Measurements from ENCODE around the gene MVB12A. TPM values are rescaled to one million over a fixed set of nuclear protein-coding genes. Genes with fewer than 3 reads are reported as not detected.

MVB12A gene
- total RNA-seq, 2 experiments from 2014 or later, result 26.4 to 27.4 TPM

DNA sequence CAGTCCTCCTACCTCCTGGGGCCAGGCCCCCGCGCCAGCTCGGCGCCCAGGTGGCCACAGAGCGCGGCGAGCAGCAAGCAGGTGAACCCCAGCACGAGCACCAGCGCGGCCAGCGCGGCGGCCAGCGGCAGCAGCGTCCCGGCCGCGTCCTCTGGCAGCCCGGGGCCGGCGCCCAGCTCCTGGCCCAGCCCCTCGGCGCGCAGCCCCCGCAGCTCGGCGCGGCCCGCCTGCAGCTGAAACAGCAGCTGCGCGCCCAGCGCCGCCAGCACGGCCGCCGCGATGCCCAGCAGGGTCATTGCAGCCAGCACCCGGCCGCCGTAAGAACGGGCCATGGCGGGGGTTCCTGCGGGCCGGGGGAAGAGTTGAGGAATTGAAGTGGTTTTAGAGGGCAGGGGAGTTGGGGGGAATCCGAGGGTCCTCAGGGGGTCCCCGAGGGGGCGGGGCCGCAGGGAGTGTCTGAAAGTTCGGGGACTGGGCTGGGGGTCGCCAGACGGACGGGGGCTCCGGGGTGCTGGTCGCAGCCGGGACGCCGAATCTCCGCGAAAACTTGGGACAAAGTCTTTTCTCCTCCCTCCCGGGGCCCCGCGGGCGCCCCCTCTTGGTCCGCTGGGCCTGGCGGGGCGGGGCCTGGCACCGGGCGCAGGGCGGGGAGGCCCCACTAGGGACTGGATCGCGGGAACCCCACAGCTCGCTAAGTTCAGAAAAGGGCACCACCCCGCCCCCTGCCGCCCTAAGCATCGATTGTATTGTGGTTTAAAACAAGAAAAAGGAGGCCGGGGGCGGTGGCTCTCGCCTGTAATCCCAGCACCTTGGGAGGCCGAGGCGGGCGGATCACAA is 28.5 kb downstream of the MVB12A start, which contains the start of gene TMEM221:
Gene TMEM221, minus strand, starts transcription at position 538 of the 837 bp plus-strand sequence. Its CDS starts 206 bp downstream, at position 332.
- Mint-ChIP-seq H3K4me3 (no peak within 1 kb of the TSS), H3K27ac (no peak within 1 kb of the TSS), H3K9me3 (peaks cover 5% of the 10 kb centered on the region), H3K27me3 (peaks cover 24% of the 10 kb centered on the region), H3K4me1 (peaks cover 15% of the 10 kb centered on the region), H3K36me3 (no peaks in the 10 kb centered on the region)
- peak; percentile 64 for DNase-seq

DNA sequence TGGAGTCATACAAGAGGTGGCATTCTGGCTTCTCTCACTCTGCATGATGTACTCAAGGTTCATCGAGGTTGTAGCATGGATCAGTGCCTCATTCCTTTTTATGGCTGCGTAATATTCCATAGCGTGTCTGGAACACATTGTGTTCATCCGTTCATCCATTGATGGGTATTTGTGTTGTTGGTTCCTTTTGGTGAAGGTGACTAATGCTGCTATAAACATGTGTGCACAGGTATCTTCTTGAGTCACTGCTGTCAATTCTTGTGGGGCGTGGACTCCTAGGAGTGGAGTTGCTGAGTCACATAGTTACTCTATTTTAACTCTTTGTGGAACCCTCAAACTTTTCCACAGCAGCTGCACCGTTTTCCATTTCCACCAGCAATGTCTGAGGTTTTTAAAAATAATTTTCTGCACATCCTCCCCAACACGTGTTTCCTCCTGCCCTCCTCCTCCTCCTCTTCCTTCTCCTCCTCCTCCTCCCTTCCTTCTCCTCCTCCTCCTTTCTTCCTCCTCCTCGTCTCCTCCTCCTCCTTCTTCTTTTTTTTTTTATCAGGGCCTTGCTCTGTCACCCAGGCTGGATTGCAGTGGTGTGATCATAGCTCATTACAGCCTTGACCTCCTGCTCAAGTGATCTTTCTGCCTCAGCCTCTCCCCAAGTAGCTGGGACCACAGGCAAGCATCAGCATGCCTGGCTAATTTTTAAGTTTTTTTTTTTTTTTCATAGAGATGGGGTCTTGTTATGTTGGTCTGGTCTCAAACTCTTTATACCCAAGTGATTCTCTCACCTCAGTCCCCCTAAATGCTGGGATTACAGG is 30.6 kb downstream of the MVB12A start:
- Mint-ChIP-seq H3K4me3 (peak overlapping the region; percentile 42), H3K9me3 (peaks cover 5% of the 10 kb centered on the region), H3K27me3 (peaks cover 44% of the 10 kb centered on the region), H3K36me3 (no peaks in the 10 kb centered on the region), H3K27ac (peak overlapping the region; percentile 63), H3K4me1 (peaks cover 21% of the 10 kb centered on the region)
- peak; percentile 62 for DNase-seq

DNA sequence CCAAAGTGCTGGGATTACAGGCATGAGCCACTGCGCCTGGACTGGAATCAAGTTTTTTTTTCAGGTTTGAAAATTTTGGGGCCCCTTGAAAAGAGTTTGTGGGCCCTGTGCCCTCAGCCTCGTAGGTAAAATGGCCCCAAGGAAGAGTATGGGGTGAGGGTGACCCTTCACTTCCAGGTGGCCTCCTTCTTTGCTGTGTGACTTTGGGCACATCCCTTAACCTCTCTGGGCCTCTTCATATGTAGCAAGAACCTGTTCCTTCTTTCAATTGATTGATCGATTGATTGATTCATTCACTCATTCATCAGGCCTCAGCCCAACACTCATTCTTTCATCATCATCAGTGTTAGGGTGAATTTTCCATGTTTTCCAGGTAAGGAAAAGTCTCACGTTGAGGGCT is 32.0 kb downstream of the MVB12A start:
- Mint-ChIP-seq H3K27me3 (peaks cover 49% of the 10 kb centered on the region), H3K27ac (no peak overlapping the region), H3K36me3 (no peaks in the 10 kb centered on the region), H3K4me1 (peaks cover 21% of the 10 kb centered on the region), H3K4me3 (no peak overlapping the region), H3K9me3 (peaks cover 5% of the 10 kb centered on the region)
- no peak for DNase-seq

DNA sequence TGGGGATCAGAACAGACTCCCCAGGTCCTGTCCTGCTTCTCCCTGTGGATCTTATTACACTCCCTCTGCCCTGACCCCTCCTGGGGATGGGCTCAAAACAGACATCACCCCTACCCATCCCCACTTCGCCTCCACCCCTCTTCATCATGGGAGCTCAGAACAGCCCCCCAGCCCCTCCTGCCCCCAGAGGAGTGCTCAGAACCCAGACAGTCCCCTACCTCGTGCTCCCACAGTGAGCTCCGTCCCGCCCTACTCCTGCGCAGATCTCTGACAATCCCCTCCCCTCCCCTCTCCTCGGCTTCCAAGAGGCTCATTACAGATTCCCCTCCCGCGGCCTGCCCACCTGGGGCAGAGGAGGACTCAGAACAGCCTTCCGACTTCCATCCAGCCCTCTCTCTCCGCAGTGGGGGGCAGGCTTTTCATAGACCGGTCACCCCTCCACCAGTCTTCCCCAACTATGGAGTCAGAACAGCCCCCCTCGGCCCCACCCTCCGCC is 34.8 kb downstream of the MVB12A start:
- Mint-ChIP-seq H3K27me3 (peaks cover 52% of the 10 kb centered on the region), H3K4me1 (peaks cover 21% of the 10 kb centered on the region), H3K9me3 (peaks cover 5% of the 10 kb centered on the region), H3K4me3 (no peak overlapping the region), H3K27ac (no peak overlapping the region), H3K36me3 (no peaks in the 10 kb centered on the region)
- DNase-seq, result no peak

DNA sequence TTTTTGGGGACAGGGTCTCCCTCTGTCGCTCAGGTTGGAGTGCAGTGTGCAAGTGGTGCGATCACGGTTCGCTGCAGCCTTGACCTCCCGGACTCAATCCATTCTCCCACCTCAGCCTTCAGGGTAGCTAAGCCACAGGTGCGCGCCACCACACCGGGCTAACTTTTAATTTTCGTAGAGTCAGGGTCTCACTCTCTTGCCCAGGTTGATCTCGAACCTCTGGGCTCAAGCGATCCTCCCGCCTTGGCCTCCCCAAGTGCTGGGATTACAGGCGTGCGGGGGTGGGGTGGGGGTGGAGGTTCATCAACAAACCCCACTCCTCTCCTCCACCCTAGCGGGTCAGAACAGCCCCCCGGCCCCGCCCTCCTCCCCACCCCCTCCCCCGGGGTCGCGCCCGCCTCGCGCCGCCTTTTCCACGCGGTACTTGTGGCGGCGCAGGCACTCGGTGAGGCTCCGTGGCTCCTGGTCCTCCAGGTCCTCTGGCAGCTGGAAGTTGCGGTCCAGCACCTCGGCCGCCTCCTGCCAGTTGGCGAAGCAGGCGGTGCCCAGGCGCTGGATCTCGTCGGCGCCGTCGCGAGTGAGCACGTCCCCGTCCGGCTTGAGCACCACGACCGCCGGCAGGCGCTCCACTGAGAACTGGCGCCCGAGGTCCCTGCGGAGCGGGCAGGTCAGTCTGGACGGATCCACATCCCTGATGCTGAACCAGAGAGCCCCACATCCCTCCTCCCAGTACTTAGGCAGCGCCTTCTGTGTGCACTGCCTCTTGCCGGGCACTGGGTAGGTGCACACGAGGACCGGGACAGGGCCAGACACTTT is 35.7 kb downstream of the MVB12A start:
- Mint-ChIP-seq H3K36me3 (no peaks in the 10 kb centered on the region), H3K9me3 (peaks cover 1% of the 10 kb centered on the region), H3K4me1 (peaks cover 13% of the 10 kb centered on the region), H3K27me3 (peaks cover 47% of the 10 kb centered on the region), H3K4me3 (no peak overlapping the region), H3K27ac (no peak overlapping the region)
- DNase-seq, result no peak

DNA sequence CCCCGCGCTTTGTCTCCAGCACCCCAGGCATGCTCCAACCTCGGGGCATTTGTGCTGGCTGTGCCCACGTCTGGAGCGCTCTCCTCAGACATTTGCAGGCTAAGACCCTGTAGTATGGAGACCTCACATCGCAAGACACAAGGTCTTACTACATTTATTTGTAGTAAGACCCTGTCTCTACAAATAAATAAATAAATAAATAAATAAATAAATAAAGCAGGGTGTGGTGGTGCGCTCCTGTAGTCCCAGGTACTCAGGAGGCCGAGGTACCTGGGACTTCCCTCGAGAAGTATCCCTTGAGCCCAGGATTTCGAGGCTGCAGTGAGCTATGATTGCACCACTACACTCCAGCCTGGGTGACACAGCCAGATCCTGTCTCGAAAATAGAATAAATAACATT is 36.3 kb downstream of the MVB12A start:
- no peak for DNase-seq
- peaks cover 8% of the 10 kb centered on the region for H3K4me1 Mint-ChIP-seq
- no peak overlapping the region for H3K27ac Mint-ChIP-seq
- H3K36me3 Mint-ChIP-seq, result no peaks in the 10 kb centered on the region
- no peak overlapping the region for H3K4me3 Mint-ChIP-seq
- H3K9me3 Mint-ChIP-seq, result peaks cover 1% of the 10 kb centered on the region
- peaks cover 44% of the 10 kb centered on the region for H3K27me3 Mint-ChIP-seq

DNA sequence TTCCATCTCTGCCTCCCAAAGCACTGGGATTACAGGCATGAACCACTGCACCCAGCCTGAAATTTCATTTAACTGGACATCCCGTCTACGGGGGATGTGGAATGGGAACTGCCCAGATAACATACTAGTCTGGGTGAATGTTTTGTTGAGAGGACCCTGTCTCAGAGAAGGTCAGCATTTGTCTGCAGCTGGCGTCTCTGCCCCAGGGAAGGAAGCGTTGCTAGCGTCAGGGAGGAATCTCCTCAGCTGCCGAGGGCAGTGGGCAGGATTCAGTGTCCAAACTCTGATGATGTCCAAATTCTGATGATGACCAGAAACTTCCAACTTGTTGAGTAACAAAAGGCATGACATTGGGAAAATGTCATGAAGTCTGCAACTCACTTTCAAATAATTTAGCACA is 37.8 kb downstream of the MVB12A start:
- no peak overlapping the region for H3K27ac Mint-ChIP-seq
- peaks cover 47% of the 10 kb centered on the region for H3K27me3 Mint-ChIP-seq
- peaks cover 1% of the 10 kb centered on the region for H3K9me3 Mint-ChIP-seq
- H3K4me3 Mint-ChIP-seq, result no peak overlapping the region
- peaks cover 8% of the 10 kb centered on the region for H3K4me1 Mint-ChIP-seq
- no peak for DNase-seq
- no peaks in the 10 kb centered on the region for H3K36me3 Mint-ChIP-seq

DNA sequence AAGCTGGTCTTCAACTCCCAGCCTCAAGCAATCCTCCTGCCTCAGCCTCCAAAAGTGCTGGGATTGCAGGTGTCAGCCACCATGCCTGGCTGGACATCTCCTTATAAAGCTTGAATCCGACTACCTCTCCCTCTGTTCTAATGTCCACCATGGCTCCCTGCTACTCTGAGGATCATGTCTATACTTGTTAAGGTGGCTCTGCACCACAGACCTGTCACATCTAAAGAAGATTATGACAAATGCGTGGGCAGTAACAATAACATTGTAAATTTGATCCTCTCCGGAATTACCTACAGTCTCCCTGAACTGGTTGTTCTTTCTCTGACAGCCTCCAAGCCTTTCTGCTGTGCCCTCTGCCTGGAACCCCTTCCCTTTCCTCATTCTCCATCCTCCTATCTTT is 39.1 kb downstream of the MVB12A start:
- Mint-ChIP-seq H3K9me3 (no peaks in the 10 kb centered on the region), H3K27ac (no peak overlapping the region), H3K36me3 (no peaks in the 10 kb centered on the region), H3K4me3 (no peak overlapping the region), H3K27me3 (peaks cover 38% of the 10 kb centered on the region), H3K4me1 (peaks cover 4% of the 10 kb centered on the region)
- no peak for DNase-seq

DNA sequence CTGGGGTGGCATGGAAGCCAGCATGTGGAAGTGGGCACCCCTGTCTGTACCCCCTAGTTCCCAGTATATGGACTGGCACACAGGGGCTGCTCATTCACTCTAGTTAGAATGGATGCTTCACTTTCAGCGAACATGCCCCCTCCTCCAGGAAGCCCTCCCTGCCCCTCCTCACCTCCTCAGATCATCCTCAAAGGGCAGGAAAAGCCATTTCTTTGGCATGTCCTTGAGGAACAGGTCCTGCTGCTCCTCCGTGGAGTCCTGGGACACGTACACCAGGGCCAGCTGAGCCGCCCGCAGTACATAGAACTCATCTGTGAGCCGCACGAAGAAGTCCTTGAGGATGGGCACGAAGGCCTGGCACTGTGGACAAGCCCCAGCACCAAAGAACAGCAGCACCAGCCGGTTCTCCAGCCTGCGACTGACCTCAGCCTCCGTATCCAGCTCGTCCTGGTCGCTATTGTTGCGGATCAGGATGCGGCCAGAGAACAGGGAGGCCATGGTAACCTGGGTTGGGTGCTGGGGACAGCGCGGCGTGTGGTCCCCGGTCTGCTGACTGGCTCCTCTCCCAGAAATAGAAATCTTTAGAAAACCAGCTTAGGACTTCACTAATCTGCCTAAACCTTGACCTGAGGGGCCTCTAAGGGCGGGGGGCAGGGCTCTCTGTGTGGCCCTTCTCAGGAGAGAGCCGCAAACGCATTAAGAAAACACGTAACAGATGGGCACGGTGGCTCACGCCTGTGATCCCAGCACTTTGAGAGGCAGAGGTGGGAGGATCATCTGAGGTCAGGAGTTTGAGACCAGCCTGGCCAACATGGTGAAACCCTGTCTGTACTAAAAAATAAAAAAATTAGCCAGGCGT is 40.8 kb downstream of the MVB12A start, which contains the start of gene NXNL1:
Gene NXNL1, minus strand, starts transcription at position 555 of the 859 bp plus-strand sequence. Its CDS starts 57 bp downstream, at position 498.
- Mint-ChIP-seq H3K27ac (no peak within 1 kb of the TSS), H3K36me3 (no peaks in the 10 kb centered on the region), H3K4me1 (no peaks in the 10 kb centered on the region), H3K4me3 (no peak within 1 kb of the TSS), H3K27me3 (peaks cover 24% of the 10 kb centered on the region), H3K9me3 (no peaks in the 10 kb centered on the region)
- DNase-seq, result no peak

DNA sequence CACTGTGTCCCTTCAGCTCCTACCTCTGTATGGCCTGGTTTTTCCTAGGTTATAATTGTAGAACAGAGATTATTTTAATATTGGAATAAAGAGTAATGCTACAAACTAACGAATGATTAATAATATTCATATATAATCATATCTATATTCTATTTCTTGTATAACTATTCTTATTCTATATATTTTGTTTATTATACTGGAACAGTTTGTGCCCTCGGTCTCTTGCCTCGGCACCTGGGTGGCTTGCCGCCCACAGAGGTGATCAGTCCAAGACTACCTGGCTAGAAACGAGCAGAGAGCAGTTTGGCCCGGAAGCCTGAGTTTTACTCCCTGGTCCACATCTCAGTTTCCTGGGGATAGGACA is 46.6 kb downstream of the MVB12A start:
- Mint-ChIP-seq H3K27me3 (peaks cover under 1% of the 10 kb centered on the region), H3K9me3 (no peaks in the 10 kb centered on the region), H3K4me3 (no peak overlapping the region), H3K36me3 (no peaks in the 10 kb centered on the region), H3K4me1 (peaks cover 23% of the 10 kb centered on the region), H3K27ac (no peak overlapping the region)
- no peak for DNase-seq

DNA sequence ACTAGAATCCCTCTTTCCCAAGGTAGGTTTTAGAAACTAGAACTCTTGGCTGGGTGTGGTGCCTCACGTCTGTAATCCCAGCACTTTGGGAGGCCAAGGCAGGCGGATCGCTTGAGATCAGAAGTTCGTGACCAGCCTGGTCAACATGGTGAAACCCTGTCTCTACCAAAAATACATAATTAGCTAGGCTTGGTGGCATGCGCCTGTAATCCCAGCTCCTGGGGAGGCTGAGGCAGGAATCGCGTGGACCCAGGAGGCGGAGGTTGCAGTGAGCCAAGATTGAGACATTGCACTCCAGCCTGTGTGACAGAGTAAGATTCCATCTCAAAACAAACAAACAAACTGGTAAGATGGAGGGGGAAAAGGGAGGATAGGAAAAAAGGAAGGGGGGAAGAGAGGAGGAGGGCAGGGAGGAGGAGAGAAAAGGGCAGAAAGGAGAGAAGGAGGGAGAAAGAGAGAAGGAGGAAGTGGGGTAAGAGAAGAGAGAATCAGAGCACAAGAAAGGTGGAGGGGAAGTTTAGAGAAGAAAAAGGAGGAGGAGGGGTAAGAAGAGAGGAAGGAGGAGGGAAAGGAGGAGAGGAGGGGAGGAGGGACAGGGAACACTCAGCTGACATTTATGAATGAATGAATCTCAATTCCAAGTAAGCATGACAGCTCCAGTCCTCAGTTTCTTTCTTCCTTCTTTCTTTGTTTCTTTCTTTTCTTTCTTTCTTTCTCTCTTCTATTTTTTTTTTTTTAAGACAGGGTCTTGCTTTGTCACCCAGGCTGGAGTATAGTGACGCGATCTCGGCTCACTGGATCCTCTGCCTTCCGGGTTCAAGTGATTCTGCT is 47.8 kb downstream of the MVB12A start:
- Mint-ChIP-seq H3K4me1 (peaks cover 26% of the 10 kb centered on the region), H3K27me3 (no peaks in the 10 kb centered on the region), H3K27ac (no peak overlapping the region), H3K9me3 (no peaks in the 10 kb centered on the region), H3K4me3 (no peak overlapping the region), H3K36me3 (no peaks in the 10 kb centered on the region)
- no peak for DNase-seq

DNA sequence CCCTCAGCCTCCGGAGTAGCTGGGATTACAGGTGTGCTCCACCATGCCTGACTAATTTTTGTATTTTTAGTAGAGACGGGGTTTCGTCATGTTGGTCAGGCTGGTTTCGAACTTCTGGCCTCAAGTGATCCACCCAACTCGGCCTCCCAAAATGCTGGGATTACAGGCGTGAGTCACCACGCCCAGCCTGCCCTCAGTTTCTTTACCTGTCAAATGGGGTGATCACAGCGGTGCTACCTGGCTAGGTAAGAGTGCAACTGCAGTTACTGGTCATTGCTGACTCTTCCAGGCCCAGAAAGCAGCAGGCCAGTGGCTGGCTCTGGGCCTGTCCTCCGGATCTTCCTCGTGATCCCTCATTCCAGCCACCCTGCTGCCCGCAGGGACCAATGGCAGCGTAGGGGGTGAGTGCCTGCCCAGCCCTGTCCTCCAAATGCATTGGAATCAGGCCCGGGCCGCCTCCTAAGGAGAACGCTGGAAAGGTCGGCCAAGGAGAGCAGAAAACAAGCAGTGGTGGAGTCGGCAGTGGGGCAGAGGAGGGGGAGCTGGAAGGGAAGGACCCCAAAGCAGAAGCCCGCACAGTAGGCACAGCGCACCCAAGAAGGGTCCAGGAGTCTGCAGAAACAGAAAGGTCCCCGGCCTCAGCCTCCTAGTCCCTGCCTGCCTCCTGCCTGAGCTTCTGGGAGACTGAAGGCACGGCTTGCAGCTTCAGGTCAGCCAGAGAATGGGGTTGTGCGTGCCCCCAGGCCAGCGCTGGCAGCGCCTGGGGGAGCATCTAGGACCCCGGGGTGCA is 48.6 kb downstream of the MVB12A start:
- H3K4me1 Mint-ChIP-seq, result peaks cover 34% of the 10 kb centered on the region
- H3K4me3 Mint-ChIP-seq, result peak overlapping the region; percentile 85
- no peaks in the 10 kb centered on the region for H3K36me3 Mint-ChIP-seq
- no peaks in the 10 kb centered on the region for H3K9me3 Mint-ChIP-seq
- peak overlapping the region; percentile 42 for H3K27ac Mint-ChIP-seq
- no peaks in the 10 kb centered on the region for H3K27me3 Mint-ChIP-seq
- DNase-seq, result no peak

DNA sequence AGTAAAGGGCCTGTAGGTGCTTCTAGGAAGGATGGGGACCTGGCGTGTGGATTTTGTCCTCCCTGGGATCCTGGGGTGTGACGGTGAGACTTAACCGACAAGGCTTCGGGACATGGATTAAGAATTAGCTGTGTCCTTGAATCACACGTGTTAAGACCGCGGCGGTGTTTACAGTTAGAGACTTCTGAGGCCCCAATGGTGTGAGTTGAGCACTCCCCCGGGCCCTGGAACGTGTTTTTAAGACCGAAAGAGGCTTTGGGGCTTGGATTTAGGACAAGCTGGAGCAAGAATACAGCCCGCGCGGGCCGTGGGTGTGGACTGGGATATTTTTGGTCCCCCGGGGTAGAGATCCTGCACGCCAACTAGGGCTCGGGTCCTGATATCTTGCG is 49.2 kb downstream of the MVB12A start:
- H3K9me3 Mint-ChIP-seq, result no peaks in the 10 kb centered on the region
- no peaks in the 10 kb centered on the region for H3K27me3 Mint-ChIP-seq
- peak overlapping the region; percentile 85 for H3K4me3 Mint-ChIP-seq
- H3K4me1 Mint-ChIP-seq, result peaks cover 34% of the 10 kb centered on the region
- peak overlapping the region; percentile 42 for H3K27ac Mint-ChIP-seq
- DNase-seq, result no peak
- H3K36me3 Mint-ChIP-seq, result no peaks in the 10 kb centered on the region
